Measurements from ENCODE around the gene OBSCN.
"Not testable (repeated sequence)": the region's sequence is repeated elsewhere in the genome, so short reads cannot be mapped to it uniquely, and the experiment has no call there.

Gene OBSCN

GRCh38 chr1:228261706-228262105 is 53.9 kb downstream of the OBSCN start:
- DNase-seq (ENCODE audit: low read depth in 2 of 2), result no peak

GRCh38 chr1:228262475-228262874 is 54.6 kb downstream of the OBSCN start:
- no peak for DNase-seq (ENCODE audit: low read depth in 2 of 2)

- DNase-seq (ENCODE audit: low read depth in 2 of 2), result no peak
Measured at GRCh38 chr1:228263636-228264035, 55.8 kb downstream of the OBSCN start.

- DNase-seq (ENCODE audit: low read depth in 2 of 2), result no peak
Measured at GRCh38 chr1:228264090-228264829, 56.4 kb downstream of the OBSCN start.

GRCh38 chr1:228265167-228265566 is 57.3 kb downstream of the OBSCN start:
- no peak for DNase-seq (ENCODE audit: low read depth in 2 of 2)

- no peak for DNase-seq (ENCODE audit: low read depth in 2 of 2)
Measured at GRCh38 chr1:228267962-228268880, 60.4 kb downstream of the OBSCN start.

GRCh38 chr1:228268881-228269265 is 61.0 kb downstream of the OBSCN start:
- DNase-seq (ENCODE audit: low read depth in 2 of 2), result no peak

- not testable (repeated sequence) for DNase-seq (ENCODE audit: low read depth in 2 of 2)
Measured at GRCh38 chr1:228269431-228269830, 61.6 kb downstream of the OBSCN start.

- DNase-seq (ENCODE audit: low read depth in 2 of 2), result no peak
Measured at GRCh38 chr1:228270032-228270431, 62.2 kb downstream of the OBSCN start.

- DNase-seq (ENCODE audit: low read depth in 2 of 2), result no peak
Measured at GRCh38 chr1:228271701-228272251, 63.9 kb downstream of the OBSCN start.

- no peak for DNase-seq (ENCODE audit: low read depth in 2 of 2)
Measured at GRCh38 chr1:228272331-228272791, 64.5 kb downstream of the OBSCN start.

- DNase-seq (ENCODE audit: low read depth in 2 of 2), result no peak
Measured at GRCh38 chr1:228272831-228273571, 65.2 kb downstream of the OBSCN start.

GRCh38 chr1:228273720-228274451 is 66.0 kb downstream of the OBSCN start:
- DNase-seq (ENCODE audit: low read depth in 2 of 2), result no peak

- DNase-seq (ENCODE audit: low read depth in 2 of 2), result no peak
Measured at GRCh38 chr1:228274452-228275178, 66.8 kb downstream of the OBSCN start.

GRCh38 chr1:228275179-228275429 is 67.3 kb downstream of the OBSCN start:
- no peak for DNase-seq (ENCODE audit: low read depth in 2 of 2)

GRCh38 chr1:228275430-228276173 is 67.8 kb downstream of the OBSCN start:
- DNase-seq (ENCODE audit: low read depth in 2 of 2), result peak; percentile 86 to 91

- DNase-seq (ENCODE audit: low read depth in 2 of 2), result no peak
Measured at GRCh38 chr1:228276174-228276831, 68.5 kb downstream of the OBSCN start.

- DNase-seq (ENCODE audit: low read depth in 2 of 2), result no peak
Measured at GRCh38 chr1:228276901-228277490, 69.2 kb downstream of the OBSCN start.

Measured in activated CD4-positive, alpha-beta T cell treated with anti-CD3 and anti-CD28 coated beads for 24 hours (primary cell).